ENCODE data around the gene DENND6B. TPM values are rescaled to one million over a fixed set of nuclear protein-coding genes. Genes with fewer than 3 reads are reported as not detected.
A peak's percentile ranks its signal among the peaks of the same experiment; 100 is the strongest.

The DENND6B gene
- total RNA-seq, 1 donor from 2014 or later = 2.7 TPM

DNA sequence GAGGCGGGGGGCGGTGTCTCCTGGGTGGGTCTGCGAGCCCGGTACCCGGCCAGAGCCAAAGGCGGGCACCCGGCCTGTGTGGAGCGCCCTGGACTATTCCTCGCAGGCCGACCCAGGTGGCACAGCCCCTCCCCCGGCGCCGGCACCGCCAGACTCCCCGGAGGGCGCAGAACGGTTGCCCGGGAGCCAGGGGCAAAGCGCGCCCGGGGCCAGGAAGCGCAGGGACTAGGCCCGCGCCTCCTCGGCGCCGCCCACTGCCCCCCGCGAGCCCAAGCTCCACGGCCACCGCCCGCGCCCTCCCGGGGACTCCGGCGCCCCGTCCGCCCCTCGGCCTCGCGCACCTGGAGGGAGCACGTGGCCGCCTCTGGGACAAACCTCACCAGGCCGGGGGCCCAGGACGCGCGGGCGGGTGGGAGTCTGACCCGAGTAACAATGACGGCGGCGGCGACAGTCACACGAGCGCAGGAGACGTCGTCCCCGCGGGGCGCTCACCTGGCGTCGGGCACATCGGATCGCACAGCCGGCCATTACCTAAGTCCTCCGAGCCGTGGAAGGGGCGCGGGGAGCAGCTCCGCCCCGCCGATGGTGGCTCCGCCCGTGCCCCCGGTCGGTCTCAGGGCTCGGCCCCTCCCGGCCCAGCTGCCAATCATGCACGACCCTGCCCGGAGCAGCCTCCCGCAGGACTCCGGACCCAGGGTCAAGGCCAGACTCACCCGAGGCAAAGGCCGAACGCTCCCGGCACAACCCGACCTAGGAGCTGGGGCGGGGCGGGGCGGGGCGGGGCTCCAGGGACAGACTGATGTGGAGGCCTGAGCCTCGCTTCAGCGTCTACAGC, 26.8 kb downstream of the DENND6B start:
- H3K4me1 ChIP-seq = peaks cover 99% of the 10 kb centered on the region
- intact Hi-C loops (cut with DNase I) = no loop called here
- H3K27ac ChIP-seq = peak overlapping the region; percentile 90
- TF ChIP-seq POLR2AphosphoS5 (IDR thresholded peaks at IDR 0.05; ENCODE audit: insufficient read depth in 1 of 2, low read depth in 1 of 2) = peak in 1 of 2 donors; percentile 16
- TF ChIP-seq POLR2A (IDR thresholded peaks at IDR 0.05) = no peak
- TF ChIP-seq, protein P1, sequence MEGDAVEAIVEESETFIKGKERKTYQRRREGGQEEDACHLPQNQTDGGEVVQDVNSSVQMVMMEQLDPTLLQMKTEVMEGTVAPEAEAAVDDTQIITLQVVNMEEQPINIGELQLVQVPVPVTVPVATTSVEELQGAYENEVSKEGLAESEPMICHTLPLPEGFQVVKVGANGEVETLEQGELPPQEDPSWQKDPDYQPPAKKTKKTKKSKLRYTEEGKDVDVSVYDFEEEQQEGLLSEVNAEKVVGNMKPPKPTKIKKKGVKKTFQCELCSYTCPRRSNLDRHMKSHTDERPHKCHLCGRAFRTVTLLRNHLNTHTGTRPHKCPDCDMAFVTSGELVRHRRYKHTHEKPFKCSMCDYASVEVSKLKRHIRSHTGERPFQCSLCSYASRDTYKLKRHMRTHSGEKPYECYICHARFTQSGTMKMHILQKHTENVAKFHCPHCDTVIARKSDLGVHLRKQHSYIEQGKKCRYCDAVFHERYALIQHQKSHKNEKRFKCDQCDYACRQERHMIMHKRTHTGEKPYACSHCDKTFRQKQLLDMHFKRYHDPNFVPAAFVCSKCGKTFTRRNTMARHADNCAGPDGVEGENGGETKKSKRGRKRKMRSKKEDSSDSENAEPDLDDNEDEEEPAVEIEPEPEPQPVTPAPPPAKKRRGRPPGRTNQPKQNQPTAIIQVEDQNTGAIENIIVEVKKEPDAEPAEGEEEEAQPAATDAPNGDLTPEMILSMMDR (IDR thresholded peaks at IDR 0.05) = no peak
- H3K36me3 ChIP-seq = no peaks in the 10 kb centered on the region
- no peak for DNase-seq (ENCODE audit: extremely low spot score in 2 of 2)
- H3K9me3 ChIP-seq = no peaks in the 10 kb centered on the region
- H3K27me3 ChIP-seq = no peaks in the 10 kb centered on the region
- H3K4me3 ChIP-seq = peak overlapping the region; percentile 46 to 49

- Histone ChIP-seq H3K36me3 (no peaks in the 10 kb centered on the region), H3K4me3 (peak overlapping the region; percentile 46 to 49), H3K27ac (peak overlapping the region; percentile 90), H3K4me1 (peaks cover 99% of the 10 kb centered on the region), H3K27me3 (no peaks in the 10 kb centered on the region), H3K9me3 (no peaks in the 10 kb centered on the region)
- TF ChIP-seq POLR2AphosphoS5 (IDR thresholded peaks at IDR 0.05; ENCODE audit: insufficient read depth in 1 of 2, low read depth in 1 of 2) = no peak
- TF ChIP-seq, protein P1 (IDR thresholded peaks at IDR 0.05) = no peak
- no peak for TF ChIP-seq POLR2A (IDR thresholded peaks at IDR 0.05)
- intact Hi-C loops (cut with DNase I) = no loop called here
- no peak for DNase-seq (ENCODE audit: extremely low spot score in 2 of 2)
These were observed 27.7 kb downstream of the DENND6B start for GRCh38 chr22:50298937-50299784.

DNA sequence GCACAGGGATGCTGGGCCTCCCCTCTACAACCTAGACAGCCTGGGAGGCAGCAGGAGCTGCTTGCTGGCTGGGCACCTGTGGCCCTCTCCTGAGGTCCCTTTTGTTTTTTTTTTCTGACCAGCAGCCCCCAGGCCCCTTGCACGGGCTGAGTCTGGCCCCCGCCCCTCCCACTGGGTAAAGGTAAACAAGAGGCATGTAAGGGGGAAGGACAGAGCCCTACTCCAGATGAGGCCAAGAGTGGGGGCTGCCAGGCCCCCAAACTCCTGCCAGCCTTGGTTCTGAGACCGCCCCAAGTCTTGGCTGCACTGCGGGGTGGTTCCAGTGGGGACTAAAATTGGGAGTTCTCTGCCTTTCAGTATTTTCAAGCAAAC, 28.6 kb downstream of the DENND6B start:
- peaks cover 99% of the 10 kb centered on the region for H3K4me1 ChIP-seq
- no peaks in the 10 kb centered on the region for H3K36me3 ChIP-seq
- no peak for DNase-seq (ENCODE audit: extremely low spot score in 2 of 2)
- H3K27me3 ChIP-seq = no peaks in the 10 kb centered on the region
- no peaks in the 10 kb centered on the region for H3K9me3 ChIP-seq
- intact Hi-C loops (cut with DNase I) = no loop called here
- TF ChIP-seq POLR2AphosphoS5 (IDR thresholded peaks at IDR 0.05; ENCODE audit: insufficient read depth in 1 of 2, low read depth in 1 of 2) (no peak), POLR2A (IDR thresholded peaks at IDR 0.05) (no peak)
- TF ChIP-seq, protein P1 (IDR thresholded peaks at IDR 0.05) = no peak
- peak overlapping the region; percentile 90 for H3K27ac ChIP-seq
- H3K4me3 ChIP-seq = no peak overlapping the region

DNA sequence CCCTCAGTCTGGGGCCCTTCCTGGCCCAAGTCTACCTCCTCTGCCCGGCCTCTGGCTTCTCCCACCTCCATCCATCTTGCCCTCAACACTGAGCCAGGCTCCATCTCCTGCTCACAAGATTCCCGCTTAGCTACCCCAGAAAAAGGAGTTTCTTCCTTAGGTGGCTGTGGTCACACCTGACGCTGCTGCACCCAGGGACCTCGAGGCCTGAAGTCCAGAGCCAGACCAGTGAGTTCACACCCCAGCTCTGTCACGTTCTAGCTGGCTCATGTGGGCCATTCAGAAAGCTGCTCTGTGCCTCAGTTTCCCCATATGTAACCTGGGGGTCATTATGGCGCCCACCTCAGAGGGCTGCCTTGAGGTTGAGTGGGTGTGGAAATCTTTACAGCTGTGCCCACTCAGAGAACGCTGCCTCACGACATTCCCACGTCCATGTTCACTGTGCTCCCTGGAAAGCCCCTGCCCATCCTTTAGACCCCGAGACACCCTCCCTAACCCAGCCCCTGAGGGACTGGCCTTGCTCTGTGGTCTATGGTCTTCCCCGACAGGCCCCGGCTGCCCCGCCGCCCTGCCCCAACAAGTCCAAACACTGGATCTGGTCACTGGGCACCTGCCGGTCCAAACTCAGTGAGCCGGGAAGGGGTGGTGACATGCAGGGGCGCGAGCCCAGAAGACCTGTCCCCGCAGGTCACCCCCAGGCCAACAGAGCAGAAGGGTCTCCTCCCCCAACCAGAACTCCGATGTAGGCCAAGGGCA, 29.1 kb downstream of the DENND6B start:
- Histone ChIP-seq H3K27me3 (no peaks in the 10 kb centered on the region), H3K4me1 (peaks cover 99% of the 10 kb centered on the region), H3K36me3 (no peaks in the 10 kb centered on the region), H3K9me3 (no peaks in the 10 kb centered on the region), H3K4me3 (no peak overlapping the region), H3K27ac (peak overlapping the region; percentile 90)
- DNase-seq (ENCODE audit: extremely low spot score in 2 of 2) = no peak
- intact Hi-C loops (cut with DNase I) = no loop called here
- no peak for TF ChIP-seq POLR2A (IDR thresholded peaks at IDR 0.05)
- no peak for TF ChIP-seq POLR2AphosphoS5 (IDR thresholded peaks at IDR 0.05; ENCODE audit: insufficient read depth in 1 of 2, low read depth in 1 of 2)
- TF ChIP-seq, protein P1 (IDR thresholded peaks at IDR 0.05) = no peak

Data from vagina (tissue), 2 donors.